Cardiac fibroblast (primary cell): ENCODE results near the gene ZNF821.
A peak's percentile ranks its signal among the peaks of the same experiment; 100 is the strongest.

Experiments
- DNase-seq, 2 donors: peaks; one replicate each; pipeline versions ENCODE4 v3.0.0 to v3.0.0-alpha.2; 2010; ENCODE audit warnings: low read depth in 2 of 2
- H3K4me3 ChIP-seq, 2 donors: replicated peaks in 1 of 2; 1 replicate in 1 of 2; 2 replicates in 1 of 2; pipeline ENCODE4 v1.5.1; 2011; ENCODE audit warnings: low read depth in 2 of 2, low read length in 2 of 2, mild to moderate bottlenecking in 2 of 2, moderate library complexity in 1 of 2
- CTCF ChIP-seq: IDR thresholded peaks from one replicate; pipeline ENCODE4 v1.5.1; 2011; ENCODE audit warnings: low read depth, mild to moderate bottlenecking, low read length, inconsistent platforms

ZNF821 gene

GRCh38 chr16:71927787-71928186 lies 43.8 kb upstream of the ZNF821 start:
- H3K4me3 ChIP-seq = no peak overlapping the region
- no peak for TF ChIP-seq CTCF
- DNase-seq = no peak

GRCh38 chr16:71927383-71927782 lies 43.4 kb upstream of the ZNF821 start:
- no peak for TF ChIP-seq CTCF
- DNase-seq = peak; percentile 93 to 95
- no peak overlapping the region for H3K4me3 ChIP-seq

- H3K4me3 ChIP-seq = no peak overlapping the region
- no peak for TF ChIP-seq CTCF
- no peak for DNase-seq
These were observed 40.7 kb upstream of the ZNF821 start for GRCh38 chr16:71924710-71925109.

GRCh38 chr16:71923941-71924690 lies 40.1 kb upstream of the ZNF821 start:
- no peak for TF ChIP-seq CTCF
- peak; percentile 53 to 54 for DNase-seq
- no peak overlapping the region for H3K4me3 ChIP-seq

- no peak overlapping the region for H3K4me3 ChIP-seq
- no peak for DNase-seq
- no peak for TF ChIP-seq CTCF
These were observed 36.7 kb upstream of the ZNF821 start for GRCh38 chr16:71920658-71921057.

GRCh38 chr16:71919035-71919434 lies 35.1 kb upstream of the ZNF821 start:
- TF ChIP-seq CTCF = no peak
- no peak overlapping the region for H3K4me3 ChIP-seq
- DNase-seq = no peak

- peak; percentile 17 for TF ChIP-seq CTCF
- H3K4me3 ChIP-seq = no peak overlapping the region
- DNase-seq = peak; percentile 73 to 77
These were observed 33.9 kb upstream of the ZNF821 start for GRCh38 chr16:71917900-71918299.
